GM19239 (cell line): ENCODE results near the gene ARHGAP35.

Source experiments
- DNase-seq: peaks from one replicate; pipeline ENCODE4 v3.0.0; 2011; ENCODE audit warnings: low spot score; ENCODE audit not compliant: insufficient read length
- FAIRE-seq: peaks from 2 replicates; lab custom pipeline; 2011; peaks lifted over from hg19 to GRCh38; lab: Jason Lieb, UNC

ARHGAP35 gene

DNA sequence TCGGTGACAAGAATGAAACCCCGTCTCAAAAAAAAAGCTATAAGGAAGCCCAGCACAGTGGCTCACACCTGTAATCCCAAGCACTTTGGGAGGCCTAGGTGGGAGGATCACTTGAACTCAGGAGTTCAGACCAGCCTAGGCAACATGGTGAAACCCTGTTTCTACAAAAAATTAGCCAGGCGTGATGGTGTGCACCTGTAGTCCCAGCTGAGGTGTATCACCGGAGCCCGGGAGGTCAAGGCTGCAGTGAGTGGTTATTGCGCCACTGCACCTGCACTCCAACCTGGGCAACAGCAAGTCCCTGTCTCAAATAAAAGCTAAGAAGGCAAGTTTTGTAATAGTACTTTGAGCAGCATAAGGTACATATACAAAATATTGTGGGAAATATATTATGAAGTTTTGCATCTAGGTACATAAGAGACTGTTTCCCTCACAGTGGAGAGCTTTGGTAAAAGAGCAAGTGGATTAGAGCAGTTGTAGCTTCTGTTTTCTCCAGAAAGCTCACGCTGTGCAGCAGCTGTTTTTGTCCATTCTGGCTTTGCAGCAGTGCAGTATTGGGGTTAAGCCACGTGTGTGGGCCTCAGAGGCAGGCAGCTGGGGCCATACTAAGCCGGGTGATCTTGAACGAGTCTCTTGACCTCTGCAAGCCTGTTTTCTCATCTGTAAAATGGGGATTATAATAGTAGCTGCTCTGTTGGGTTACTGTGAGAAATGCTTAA, 35.4 kb downstream of the ARHGAP35 start:
- no peak for FAIRE-seq
- no peak for DNase-seq

DNA sequence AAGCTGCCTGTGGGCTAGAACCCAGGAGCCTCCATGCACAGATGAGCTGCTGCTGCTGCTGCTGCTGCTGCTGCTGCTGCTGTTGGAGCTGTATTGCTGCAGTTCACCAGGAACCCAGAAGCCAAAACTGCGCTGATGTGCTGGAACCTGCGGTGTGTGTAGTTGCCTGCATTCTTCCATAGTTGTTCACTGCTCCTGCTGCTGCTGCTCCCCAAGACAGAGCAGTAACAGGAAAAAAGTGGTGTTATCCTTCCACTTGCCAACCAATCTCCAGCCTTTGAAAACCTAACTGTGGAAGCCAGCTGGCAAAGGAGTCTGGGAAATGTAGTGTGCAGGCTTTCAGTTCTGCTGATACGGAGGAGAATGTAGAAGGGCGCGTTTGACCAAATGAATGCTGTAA, 37.9 kb downstream of the ARHGAP35 start:
- DNase-seq: no peak

DNA sequence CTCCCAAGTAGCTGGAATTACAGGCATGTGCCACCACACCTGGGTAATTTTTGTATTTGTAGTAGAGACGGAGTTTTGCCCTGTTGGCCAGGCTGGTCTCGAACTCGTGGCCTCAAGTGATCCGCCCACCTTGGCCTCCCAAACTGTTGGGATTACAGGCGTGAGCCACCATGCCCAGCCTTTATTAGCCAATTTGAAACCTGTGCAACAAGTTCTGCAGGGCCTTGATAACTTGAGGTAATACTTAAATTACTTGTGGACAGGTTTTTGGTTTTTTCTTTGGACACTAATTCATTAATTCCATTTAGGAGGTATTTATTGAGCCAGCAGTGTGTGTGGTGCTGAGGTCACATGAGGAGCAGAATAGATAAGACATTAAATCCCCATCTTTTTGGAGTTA, 39.5 kb downstream of the ARHGAP35 start:
- FAIRE-seq: no peak
- no peak for DNase-seq

More for the DNA sequence above, 37.9 kb downstream of the ARHGAP35 start:
- FAIRE-seq: no peak

DNA sequence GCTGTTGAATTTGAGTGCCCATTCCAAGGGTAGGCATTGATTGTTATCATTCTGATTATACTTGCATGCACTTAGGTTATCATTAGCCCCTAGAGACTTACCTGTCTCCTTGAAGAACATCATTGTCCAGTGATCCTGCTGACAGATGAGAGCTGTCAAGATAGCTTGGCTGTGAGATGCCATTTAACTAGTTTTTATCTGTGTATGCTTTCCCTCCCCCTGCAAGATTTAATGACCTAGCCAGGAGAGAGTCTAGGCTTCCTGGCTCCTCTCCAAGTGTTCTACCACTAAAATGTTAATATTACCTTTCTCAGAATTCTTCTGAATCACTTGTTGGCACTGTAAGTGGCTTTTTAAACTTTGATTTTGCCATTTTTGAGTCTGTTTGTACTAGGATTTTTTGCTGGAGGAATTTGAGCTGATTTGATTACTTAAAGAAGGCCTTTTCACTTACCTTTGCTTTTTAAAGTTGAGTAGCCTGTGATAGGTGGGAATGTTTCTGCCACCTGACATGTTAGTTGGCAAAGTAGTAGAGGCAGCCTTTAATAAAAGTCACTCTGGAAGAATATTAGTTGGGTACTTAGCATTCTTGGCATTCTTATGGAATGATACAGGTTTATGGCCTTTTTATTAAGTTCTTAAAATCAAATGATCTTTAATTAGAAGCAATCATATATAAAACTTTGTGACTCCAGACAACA, 41.1 kb downstream of the ARHGAP35 start:
- no peak for DNase-seq

DNA sequence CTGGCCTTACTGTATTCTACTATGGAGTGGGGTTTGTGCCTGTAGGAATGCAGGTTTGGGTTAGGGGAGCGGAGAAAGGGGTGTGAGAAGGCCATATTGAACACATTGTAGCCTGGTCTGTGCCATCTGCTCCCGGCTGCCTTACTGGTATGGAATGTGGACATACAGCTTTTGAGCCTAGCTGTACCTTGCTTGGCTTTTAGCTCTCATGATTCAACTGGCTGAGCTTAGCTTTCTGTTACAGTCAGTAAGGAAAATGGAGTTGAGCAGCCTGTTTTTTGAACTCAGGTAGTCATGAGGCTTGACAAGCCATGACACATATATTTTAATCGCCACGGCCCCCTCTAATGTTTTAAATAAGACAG, 41.6 kb downstream of the ARHGAP35 start:
- no peak for DNase-seq
- FAIRE-seq: no peak

More for the DNA sequence above, 41.1 kb downstream of the ARHGAP35 start:
- no peak for FAIRE-seq

DNA sequence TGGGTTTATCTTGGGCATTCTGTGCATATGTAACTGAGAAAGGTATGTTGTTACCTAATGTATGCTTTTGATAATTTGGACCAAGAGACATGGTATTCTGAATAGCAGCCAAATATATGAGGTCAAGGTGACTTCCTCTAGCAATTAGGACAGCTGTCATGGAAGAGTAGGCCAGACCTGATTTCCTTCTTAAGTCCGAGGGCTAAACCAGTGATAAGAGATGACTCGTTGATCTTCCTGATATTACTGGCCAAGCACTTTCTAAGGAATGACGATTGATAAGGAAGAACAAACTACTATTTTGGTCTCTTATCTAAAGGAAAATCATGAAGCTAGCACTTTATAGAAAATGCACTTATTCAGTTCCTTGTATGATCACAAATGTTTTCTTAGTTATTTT, 42.7 kb downstream of the ARHGAP35 start:
- DNase-seq: no peak
- FAIRE-seq: no peak

DNA sequence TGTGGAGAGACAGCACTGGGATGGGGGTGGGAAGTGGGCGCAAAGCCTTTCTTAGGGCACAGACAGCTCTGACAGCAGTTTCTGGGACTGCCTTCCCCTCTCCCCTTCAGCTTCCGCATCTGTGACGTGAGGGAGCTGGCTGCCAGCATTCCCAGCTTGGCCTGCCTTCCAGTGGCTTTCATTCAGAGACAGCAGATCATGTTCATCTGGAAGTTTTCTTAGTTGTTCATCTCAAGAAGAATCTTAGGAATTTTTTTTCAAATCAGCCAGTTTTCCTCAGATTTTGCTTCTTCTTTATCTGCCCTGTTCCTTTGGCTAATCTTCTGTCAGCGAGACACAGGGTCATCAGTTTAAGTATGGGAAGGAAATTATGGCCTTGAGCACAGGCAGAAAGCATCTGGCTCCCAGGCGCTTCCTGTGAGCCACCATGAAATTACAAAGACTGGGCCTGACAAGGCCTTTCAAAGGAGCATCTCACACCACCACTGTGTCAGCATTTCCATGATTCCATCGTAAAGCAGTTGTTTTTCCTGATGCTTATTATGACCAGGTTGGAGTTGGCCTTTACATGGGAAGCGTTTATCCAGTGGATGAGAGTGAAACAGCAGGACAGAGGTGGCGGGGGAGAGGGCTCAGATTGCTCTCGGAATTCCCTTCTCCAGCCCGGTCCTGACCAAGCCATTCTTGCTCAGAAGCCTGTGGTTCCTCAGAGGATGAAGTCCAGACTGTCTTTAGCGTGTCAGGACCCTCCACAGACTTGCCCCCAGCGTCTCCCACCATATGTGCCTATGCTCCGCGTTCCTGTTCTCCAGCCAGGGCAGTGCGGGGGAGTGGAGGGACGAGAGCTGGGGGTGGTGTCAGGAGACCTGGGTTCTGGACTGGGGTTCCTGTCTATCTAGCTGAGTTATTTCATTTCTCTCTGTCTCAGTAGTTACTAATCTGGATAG, 43.6 kb downstream of the ARHGAP35 start:
- FAIRE-seq (no peak), DNase-seq (no peak)

DNA sequence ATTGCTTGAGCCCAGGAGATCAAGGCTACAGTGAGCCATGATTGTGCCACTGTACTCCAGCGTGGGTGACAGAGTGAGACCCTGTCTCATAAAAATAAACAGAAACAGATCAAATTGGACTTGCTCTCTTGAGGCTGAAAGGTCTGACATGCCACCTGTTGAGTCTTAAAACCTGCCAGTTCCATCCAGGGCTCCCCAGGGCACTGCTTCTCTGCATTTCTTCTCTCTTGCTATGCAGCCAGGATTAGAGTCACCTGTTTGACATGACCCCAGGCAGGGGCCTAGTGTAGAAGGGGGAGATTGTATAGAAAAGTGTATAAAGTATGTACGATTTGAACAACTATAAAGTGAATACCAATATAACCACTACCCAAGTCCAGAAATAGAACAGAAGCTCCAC, 45.4 kb downstream of the ARHGAP35 start:
- FAIRE-seq (no peak), DNase-seq (no peak)

DNA sequence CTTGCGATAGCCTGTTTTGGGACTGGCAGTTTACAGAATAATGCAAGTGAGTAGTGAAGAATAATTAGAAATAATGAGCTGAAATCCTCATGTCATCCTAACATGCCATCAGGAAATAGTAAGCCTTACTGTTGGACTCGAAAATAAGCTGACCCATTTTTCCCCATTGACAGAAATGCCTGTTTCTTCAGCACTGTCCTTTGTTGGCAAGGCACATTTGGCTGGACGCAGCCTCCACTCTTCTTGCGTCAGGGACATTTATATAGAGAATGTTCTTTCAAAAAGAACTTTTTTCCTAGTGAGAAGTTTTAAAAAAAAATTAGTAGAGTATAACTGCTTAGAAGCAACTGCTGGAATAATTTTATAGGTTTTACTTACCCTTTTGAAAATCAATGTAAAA, 47.1 kb downstream of the ARHGAP35 start:
- FAIRE-seq: no peak

DNA sequence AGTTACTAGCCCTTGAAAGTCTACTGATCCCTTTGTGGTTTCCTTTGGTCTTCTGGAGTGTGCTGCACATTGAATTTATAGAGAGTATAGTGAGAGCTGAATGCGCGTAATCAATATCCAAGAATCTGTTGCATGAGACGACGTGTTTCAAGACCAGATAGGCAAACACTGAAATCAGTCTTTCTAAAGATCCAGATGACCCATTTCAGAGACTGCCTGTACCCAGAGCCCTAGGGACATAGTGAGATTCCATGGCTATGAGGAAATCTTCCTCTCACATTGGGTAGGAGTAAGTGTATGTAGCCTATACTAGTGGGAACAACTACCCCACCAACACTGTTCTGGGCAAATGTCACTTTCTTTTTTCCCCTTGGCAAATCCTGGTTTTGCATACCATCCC, 48.6 kb downstream of the ARHGAP35 start:
- DNase-seq (no peak), FAIRE-seq (no peak)

More for the DNA sequence above, 47.1 kb downstream of the ARHGAP35 start:
- DNase-seq: no peak
